Measurements from ENCODE around the gene BDH2.
A peak's percentile ranks its signal among the peaks of the same experiment; 100 is the strongest.

The BDH2 gene

DNA sequence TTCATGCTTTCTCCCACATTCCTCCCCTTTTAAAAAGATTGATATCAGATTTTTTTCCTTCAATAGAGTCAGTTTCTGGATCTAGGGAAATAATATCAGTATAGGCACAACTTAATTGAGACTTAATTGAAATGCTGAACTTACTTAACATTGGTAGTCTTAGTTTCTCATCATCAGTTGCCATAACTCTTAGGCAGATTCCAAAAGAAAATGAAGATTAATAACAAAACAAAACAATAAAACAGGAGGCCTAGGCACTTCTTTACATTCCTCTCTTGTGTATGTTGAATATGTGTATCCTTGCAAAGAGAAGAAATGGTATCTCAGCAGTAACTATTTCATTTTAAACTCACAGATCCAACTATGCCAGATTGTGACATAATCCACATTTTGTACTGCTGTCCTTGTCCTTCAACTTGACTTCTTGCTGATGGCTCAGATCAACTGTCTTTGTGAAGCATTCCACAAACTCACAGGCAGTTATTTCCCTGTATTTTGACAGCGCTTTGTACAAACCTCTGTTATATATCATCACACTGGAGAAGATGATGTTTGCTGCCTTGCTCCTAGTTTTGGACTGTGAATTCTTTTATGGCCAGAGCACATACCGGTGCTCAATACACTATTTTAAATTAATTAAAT is 14.0 kb downstream of the BDH2 start:
- no peak for DNase-seq (ENCODE audit: low spot score)

DNA sequence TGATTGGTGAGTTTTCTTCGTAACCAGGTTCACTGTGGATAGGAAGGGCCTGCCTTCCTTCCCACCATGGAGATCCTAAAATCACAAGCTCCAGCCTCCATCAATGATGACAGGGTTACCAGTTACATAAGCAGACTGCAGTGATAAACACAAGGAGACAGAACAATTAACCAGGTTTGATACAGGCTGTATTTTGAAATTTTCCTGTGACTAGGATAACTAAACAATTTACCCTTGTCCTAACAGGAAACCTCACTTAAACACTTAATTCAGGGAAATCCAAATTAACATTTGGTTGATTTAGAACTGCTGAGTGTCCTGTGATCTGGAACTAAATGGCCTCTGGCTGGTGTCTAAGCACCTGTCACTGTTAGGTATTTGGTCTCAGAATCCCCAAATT is 20.0 kb downstream of the BDH2 start:
- no peak for DNase-seq (ENCODE audit: low spot score)

DNA sequence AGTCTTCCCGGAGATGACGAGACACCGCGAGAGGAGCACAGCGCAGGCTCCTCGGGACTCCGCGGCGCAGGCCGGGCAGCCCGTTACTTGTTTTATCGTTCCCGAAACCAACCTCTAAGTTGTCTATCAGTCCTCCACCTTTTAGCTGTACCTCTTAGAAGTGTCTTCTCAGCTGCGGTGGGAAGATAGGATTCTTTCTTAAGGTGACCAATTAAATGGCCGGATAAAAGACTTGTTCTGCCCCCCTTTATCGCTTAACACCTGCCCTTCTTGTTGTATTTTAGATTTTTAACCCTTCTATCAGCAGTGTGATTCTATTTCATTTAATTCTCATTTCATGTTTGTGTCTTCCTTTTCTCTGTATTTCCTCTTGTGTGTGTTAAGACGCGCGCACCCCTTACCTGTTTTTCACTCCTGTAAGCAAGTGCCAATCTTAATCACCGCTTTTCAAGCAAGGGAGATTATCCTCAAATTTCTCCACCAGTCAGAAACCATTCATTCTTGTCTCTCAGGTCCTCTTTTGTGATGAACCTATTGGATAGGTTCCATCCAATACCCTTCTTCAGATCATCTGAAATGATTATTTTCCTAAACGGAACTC is 22.8 kb downstream of the BDH2 start, which contains the start of gene SLC9B2:
Gene SLC9B2, minus strand, starts transcription at position 15 of the 601 bp plus-strand sequence. CDS start 9,211 bp downstream, outside the sequence.
- DNase-seq (ENCODE audit: low spot score), result peak; percentile 5

DNA sequence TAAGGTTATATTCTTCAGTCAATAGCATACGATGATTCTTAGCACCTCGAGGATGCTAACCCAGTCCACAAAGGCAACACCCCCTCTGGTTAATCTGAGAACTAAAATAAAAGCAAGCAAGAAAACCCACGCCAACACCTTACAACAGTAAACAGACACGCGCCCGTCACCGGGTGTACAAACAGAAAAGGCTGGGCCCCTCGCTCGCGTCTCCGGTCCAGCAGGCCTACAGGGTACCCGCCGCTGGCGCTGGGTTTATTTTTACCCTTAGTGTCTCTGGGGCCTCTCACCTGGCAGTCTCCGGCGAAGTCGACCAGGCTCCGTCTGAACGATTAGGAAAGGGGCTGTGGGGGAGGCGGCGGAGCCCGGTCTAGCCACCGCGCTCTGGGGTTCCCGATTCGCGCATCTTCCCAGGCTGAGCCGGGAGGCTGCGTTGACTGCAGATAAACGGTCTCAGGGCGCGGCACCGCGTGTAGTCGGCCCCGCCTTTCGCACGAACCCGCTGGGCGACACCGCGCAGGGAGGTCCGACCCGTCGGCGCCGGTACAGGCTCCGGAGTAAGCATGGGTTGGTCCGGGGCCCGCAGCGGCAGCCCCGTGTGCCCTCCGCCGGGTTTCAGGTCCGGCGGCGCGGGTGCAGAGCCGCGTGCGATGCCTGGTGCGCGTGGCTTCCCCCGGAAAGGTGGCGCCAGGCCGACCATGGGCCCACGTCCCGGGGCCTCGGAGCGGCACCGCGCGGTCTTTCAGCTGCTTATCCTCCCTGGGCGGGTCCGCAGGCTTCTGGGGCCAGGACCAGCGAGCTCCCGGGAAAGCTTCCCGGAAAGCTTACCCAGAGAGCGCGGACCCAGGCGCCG is 23.5 kb downstream of the BDH2 start:
- DNase-seq (ENCODE audit: low spot score), result peak; percentile 53

DNA sequence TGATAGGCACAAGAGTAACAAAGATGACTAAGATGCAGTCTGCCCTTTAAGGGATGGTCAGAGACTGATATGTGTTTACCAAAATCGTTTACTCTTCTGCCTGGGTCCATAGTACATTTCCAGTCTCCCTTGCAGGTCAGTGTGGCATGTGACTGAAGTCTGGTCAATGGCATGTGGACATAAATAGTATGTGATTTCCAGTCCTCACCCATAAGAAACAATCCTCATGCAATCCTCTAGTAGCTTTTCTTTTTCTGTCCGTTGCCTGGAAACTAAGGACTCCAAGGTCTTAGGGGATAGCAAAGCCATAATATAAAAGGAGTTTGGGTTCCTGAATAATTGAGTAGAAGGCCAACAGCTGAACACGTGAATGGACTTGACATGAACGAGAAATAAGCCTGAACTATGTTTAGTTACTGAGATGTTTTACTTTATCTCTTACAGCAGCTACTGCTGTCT is 24.2 kb downstream of the BDH2 start:
- DNase-seq (ENCODE audit: low spot score), result peak; percentile 4

DNA sequence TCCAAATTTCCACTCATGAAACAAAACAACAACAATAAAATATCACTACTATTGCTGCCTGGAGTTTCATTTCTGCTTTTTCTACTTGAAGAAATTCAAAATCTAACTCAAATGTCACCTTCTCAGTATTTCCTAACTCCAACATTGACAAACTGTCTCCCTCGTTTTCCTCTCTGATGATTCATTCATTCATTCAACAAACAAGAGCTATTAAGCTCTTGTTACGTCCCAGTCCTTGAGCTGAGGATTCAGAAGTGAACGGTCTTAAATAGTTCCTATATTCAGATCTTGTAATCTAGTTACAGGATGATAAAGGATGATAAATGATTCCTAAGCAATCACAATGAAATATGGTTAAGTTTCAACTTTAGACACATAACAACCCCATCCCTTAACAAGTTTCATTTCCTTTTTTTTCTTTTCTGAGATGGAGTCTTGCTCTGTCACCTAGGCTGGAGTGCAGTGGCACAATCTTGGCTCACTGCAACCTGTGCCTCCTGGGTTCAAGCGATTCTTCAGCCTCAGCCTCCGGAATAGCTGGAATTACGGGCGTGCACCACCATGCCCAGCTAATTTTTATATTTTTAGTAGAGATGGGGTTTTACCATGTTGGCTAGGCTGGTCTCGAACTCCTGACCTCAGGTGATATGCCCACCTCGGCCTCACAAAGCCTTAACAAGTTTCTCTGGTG is 24.7 kb downstream of the BDH2 start:
- no peak for DNase-seq (ENCODE audit: low spot score)

DNA sequence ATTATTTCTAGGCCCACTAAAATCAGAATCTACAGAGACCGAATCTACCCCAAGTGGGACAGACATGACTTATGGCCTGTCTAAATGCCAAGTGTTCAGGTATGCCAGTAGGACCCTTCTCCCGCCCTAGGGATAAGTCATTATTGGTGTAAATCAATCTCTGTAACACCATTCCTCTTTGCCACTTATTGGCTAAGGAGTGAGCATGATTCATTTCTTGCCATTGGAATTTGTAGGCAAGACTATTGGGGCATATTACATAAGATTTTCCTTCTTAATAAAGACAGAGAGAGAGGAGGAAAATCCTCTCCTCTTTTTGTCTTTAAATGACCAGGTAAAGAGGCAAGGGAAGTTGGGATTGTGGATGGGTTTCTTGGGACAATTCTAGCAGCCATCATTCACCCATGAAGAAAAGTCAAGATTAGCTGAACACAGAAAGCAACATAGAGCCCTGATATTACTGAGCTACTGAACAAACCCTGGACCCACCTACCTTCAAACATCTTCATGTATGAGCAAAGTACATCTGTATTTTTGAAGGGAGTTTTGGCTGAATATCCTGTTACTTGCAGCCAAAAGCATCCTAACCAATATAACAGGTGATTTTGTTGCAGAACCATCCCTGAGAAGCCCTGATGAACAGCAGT is 25.7 kb downstream of the BDH2 start:
- DNase-seq (ENCODE audit: low spot score), result no peak

DNA sequence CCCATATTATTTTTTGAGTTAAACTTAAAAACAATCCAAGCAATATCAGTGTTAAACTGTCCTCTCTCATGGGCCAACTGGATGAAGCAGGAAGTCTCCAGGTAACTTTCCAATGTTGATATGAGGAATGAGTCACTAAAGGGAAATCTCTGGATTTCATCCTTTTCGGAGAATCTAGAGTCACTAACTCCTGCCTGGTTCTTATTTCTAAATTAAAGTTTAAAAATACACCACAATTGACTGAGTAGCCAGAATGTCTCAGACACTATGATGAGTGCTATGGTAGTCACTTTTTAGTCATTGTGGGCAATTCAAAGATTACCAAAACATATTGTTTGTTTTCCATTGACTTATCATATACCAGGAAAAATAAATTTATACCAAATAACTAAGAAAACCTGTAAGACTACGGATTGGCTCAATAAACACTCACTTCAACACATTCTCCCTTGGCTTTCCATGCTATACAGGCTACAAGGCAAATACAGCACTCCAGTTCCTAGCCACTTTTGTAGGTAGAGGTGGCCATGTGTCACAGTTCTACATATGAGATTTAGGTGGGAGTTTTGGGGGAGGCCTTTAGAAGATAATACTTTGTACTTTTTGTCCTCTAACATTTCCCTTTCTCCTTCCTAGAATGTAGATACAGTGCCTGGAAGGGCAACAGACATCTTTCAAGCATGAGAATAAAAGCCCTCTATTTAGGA is 31.6 kb downstream of the BDH2 start:
- DNase-seq (ENCODE audit: low spot score), result no peak

DNA sequence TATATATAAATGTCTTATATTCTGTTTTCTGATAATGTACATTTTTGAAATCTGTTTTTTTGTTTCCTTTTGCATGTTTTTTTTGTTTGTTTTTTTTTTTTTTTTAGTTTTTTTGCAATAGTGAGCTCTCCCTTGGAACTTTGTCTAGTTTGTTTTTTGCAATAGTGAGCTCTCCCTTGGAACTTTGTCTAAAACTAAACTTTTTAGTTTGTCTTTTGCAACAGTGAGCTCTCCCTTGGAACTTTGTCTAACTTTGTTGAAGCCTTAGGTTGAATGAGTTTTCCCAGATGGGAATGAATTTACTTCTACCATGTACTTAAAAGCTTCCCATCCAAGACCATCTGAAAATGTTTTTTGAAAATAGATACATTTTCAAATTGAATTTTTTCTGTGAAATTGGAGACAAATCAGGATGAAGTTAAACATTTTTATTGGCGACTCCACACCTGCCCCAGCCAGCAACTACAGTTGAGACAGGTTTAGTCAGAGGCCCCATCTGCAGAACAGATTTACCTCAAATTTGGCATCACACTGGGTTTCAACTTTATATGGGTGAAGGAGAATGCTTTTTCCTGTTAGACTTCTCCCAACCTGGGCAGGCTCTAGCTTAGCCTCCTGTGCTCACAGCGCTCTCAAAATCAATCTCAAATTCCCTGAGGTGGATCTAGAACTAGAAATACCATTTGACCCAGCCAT is 39.0 kb downstream of the BDH2 start:
- no peak for DNase-seq (ENCODE audit: low spot score)

DNA sequence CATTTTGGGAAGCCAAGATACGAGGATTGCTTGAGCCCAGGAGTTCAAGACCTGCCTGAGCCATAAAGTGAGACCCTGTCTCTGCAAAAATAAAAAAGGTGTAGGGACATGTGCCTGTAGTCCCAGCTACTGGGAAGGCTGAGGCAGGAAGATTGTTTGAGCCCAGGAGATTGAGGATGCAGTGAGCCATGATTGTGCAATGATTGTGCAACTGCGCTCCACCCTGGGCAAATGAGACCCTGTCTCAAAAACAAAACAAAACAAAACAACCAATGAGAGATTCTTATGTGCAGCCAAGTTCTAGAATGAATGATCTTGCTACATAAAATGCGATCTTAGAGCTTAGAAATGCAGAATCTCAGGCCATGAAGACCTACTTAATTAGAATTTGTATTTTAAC is 45.6 kb downstream of the BDH2 start:
- DNase-seq (ENCODE audit: low spot score), result no peak

DNA sequence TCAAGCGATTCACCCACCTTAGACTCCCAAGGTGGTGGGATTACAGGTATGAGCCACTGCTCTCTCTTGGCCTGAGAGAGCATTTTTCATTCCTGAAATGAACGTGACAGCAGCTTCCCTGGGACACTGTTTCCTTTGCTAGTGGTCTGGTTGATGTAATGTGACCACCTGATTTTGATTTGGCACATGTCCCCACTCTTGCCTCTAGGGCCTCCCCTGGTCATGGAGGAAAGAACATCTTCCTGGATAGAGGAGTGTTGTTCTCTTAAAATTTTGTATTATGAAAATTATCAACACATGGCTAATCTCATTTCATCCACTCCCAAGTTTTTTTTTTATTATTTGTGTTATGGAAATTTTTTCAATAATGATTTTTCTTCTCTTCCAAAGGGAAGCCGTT is 46.9 kb downstream of the BDH2 start:
- DNase-seq (ENCODE audit: low spot score), result no peak

DNA sequence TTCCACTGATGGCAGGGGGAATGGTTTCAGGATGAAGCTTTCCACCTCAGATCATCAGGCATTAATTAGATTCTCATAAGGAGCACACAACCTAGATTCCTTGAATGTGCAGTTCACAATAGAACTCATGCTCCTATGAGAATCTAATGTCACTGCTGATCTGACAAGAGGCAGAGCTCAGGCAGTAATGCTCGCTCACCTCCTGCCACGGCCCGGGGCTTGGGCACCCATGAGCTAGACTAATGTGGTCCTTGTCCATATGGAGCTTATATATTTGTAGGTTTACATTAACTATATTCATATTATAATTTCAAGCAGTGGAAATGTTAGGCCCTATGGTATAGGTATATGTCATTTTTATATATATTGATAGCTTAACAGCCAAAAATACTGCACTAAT is 47.5 kb downstream of the BDH2 start:
- no peak for DNase-seq (ENCODE audit: low spot score)

DNA sequence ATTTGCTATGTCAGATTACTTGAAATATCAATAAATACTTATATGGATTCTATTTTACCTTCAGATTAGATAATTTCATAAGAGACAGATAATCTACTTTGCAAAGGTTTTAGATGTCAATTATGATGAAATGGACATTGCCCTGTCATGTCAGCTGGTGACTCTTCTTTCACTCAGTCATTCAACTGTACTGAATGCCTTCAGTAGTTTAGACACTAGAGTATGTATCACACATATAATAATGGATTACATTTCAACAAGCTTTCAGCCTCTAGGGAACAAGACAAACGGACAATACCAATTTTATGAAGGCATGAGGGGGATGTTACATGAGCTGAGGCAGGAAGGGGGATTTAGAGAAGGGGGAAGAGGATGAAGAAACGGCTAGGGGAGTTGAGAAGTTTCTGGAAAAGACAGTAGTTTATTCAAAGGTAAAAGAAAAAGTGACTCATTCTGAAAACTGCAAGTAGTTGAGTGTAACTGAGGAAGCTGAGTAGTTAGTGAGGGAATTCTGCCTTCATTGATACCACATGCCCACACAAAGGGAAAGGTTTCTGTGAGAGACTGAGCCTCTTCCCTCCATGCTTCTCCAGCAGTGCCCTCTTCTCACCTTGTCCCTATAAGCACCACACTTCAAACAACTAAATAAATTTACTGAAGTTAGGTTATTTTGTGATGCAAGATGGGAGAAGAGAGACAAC is 48.7 kb downstream of the BDH2 start:
- no peak for DNase-seq (ENCODE audit: low spot score)

DNA sequence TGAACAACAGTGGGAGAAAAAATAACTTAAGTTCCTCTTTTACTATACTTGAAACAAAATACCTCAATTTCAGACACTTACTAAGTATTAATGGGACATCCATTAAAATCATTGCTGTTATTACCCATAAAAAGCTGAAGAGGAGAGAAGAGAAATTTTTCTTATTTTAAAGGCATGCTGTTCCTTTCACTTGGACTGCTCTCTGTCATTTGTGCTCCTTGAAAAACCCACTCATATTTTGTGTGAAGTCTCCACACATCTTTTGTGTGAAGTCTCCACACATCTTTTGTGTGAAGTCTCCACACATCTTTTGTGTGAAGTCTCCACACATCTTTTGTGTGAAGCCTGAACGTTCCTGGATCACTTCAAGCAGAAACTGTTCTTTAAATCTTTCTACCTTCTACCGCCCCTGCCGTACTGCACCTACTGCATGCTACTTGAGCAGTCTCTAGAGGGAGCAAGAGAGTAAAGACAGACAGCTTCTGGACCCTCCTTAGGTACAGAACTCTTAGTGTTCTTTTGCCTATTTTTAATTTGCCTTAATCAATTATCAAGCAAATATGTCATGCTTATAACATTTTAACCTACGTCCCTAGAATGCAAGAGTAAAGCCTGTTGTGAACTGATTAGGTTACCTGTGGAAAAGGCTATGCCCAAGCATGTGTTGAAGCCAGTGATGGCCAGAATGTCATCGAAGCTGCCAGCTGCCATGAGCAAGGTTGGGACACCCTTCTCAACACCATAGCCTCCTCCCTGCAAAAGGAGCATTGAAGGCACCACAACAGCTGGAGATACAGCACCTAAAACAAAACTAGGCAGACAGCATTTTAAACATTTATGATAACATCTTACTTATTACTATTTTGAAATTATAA is 53.0 kb downstream of the BDH2 start:
- DNase-seq (ENCODE audit: low spot score), result peak; percentile 28

DNA sequence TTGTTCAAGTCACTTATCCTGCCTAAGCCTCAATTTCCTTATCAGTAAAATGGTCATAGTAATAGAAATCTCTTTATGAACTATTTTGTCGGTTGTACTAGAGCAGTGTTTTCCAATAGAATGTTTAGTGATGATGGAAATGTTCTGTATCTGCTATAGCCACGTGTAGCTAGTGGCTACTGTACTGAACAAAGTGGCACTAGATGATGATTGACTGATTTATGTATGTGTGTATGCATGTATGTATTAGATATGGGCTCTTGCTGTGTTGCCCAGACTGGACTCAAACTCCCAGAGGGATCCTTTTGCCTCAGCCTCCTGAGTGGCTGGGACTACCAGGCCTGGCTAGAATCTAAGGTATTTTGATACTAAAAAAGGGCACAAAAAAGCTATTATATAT is 55.5 kb downstream of the BDH2 start:
- DNase-seq (ENCODE audit: low spot score), result no peak

DNA sequence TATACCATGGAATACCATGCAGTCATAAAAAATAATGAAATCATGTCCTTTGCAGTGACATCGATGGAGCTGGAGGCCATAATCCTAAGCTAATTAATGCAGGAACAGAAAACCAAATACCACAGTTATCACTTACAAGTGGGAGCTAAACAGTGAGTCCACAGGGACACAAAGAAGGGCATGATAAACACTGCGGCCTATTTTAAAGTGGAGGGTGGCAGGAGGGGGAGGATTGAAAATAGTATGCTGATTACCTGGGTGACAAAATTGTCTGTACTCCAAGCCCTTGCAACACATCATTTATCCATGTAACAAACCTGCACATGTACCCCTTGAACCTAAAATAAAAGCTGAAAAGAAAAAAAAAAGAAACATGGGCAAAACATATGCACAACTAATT is 63.5 kb downstream of the BDH2 start:
- no peak for DNase-seq (ENCODE audit: low spot score)

DNA sequence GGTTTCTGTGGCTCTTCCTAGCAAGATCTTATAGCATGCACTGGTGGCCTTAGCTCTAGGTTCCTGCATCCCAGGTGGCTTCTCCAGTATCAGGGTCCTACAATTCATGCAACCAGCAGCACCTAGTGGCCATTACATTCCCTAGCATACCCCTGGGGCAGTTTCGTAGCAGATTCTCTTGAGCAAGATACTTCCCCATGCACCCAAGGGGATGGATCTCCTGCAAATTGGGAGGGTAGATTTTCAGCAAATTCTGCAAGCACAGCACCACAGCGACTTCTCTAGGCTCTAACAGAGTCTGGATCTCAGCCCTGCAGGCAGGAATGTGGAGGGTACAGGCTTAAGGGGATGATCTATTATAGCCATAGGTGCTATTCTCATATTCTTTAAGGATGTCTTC is 67.1 kb downstream of the BDH2 start:
- DNase-seq (ENCODE audit: low spot score), result peak; percentile 29

DNA sequence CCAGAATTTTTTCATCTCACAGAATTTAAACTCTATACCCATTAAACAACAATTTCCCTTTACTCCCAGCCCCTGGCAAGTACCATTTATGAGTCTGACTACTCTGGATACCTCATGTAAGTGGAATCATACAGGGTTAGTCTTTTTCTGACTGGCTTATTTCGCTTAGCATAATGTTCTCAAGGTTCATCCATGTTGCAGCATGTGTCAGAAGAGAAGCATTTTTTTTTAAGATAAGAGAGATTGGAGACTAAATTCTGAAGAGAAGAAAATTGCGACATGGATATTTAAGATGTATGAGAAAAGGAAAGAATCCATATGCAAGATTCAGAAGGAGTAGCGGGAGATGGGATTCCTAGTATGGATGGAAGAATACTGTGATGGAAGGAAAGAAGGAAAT is 68.8 kb downstream of the BDH2 start:
- no peak for DNase-seq (ENCODE audit: low spot score)

DNA sequence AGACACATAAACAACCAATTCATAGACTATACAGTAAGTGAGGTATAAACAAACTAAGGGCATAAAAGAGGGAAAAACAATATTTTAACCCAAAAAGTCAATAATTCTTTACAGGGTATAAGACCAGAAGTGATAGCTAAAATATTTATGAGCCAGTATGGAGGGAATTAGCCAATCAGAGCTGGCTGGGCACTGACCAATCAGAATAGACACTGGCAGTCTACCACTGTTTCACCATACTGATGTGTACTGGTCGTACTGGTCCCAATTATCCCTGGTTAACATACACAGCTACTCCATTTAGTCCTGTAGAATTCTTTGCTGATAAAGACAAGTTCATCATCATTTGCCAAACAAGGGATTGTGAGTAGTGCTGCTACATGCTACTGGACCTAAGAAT is 70.3 kb downstream of the BDH2 start:
- no peak for DNase-seq (ENCODE audit: low spot score)

All from SW480 (cell line).